H1 (cell line): Measurements from ENCODE around the gene PPA2. TPM values are rescaled to one million over a fixed set of nuclear protein-coding genes. Genes with fewer than 3 reads are reported as not detected.

Experiments used
- CTCF ChIA-PET: fragments of 300-600 bp; sonication (Branson Sonifier 250); formaldehyde crosslinking; loops from one replicate; lab custom pipeline; 2021; ENCODE audit not compliant: partially characterized antibody; lab: Charles Lee
- POLR2A ChIA-PET: fragments of 300-600 bp; sonication (Branson Sonifier 250); formaldehyde crosslinking; loops from one replicate; lab custom pipeline; 2021; ENCODE audit warnings: inconsistent platforms; ENCODE audit not compliant: partially characterized antibody; lab: Charles Lee
- DNase-seq, 2 experiments: peaks; one replicate each; pipeline versions ENCODE4 v3.0.0 to v3.0.0-alpha.2; 2010 to 2022; ENCODE audit warnings: low spot score in 2 of 2, low read depth in 1 of 2, mixed read lengths in 1 of 2
- FAIRE-seq: peaks from 2 replicates; lab custom pipeline; 2011; peaks lifted over from hg19 to GRCh38; lab: Jason Lieb, UNC
- H2AFZ ChIP-seq: 2 replicates; pipeline ENCODE4 v1.8.1; 2012; ENCODE audit warnings: low read length, inconsistent platforms
- H2AK5ac ChIP-seq: 2 replicates; pipeline ENCODE4 v1.6.1; 2013; ENCODE audit warnings: low read depth, low read length
- H2BK120ac ChIP-seq: replicated peaks from 2 replicates; pipeline ENCODE3; 2013; ENCODE audit warnings: low read depth, low read length, inconsistent platforms
- H2BK12ac ChIP-seq: 2 replicates; pipeline ENCODE4 v1.6.1; 2013; ENCODE audit warnings: low read depth, low read length
- H2BK15ac ChIP-seq: 2 replicates; pipeline ENCODE4 v1.6.1; 2013; ENCODE audit warnings: low read length
- H2BK20ac ChIP-seq: 2 replicates; pipeline ENCODE4 v1.6.1; 2013; ENCODE audit warnings: low read length
- H2BK5ac ChIP-seq: 2 replicates; pipeline ENCODE4 v1.6.1; 2013; ENCODE audit warnings: low read depth, low read length
- H3K14ac ChIP-seq: 2 replicates; pipeline ENCODE4 v1.6.1; 2013; ENCODE audit warnings: inconsistent platforms; ENCODE audit not compliant: insufficient read length
- H3K18ac ChIP-seq: 2 replicates; pipeline ENCODE4 v1.6.1; 2013; ENCODE audit warnings: low read length; ENCODE audit errors: extremely low read depth
- H3K23ac ChIP-seq: 2 replicates; pipeline ENCODE4 v1.6.1; 2013; ENCODE audit warnings: inconsistent platforms; ENCODE audit not compliant: insufficient read length
- H3K23me2 ChIP-seq: 2 replicates; pipeline ENCODE4 v1.6.1; 2013; ENCODE audit warnings: low read depth, low read length
- H3K27ac ChIP-seq: 2 replicates; pipeline ENCODE4 v1.6.1; 2011; ENCODE audit warnings: low read depth, low read length, inconsistent platforms
- H3K27me3 ChIP-seq, 4 experiments: replicated peaks in 1 of 4; 1 replicate in 1 of 4; 2 replicates in 3 of 4; pipeline versions ENCODE4 v1.6.1 to v1.8.1; 2011 to 2013; ENCODE audit warnings: low read length in 3 of 4, mild to moderate bottlenecking in 3 of 4, inconsistent platforms in 2 of 4, mixed read lengths in 2 of 4, moderate library complexity in 1 of 4; ENCODE audit not compliant: control insufficient read depth in 3 of 4, insufficient read depth in 3 of 4; ENCODE audit errors: extremely low read depth in 1 of 4
- H3K36me3 ChIP-seq, 4 experiments: 2 replicates each; pipeline versions ENCODE4 v1.6.1 to v1.8.1; 2011 to 2013; ENCODE audit warnings: mild to moderate bottlenecking in 4 of 4, low read length in 3 of 4, moderate library complexity in 2 of 4, control low read depth in 1 of 4, inconsistent platforms in 1 of 4; ENCODE audit not compliant: insufficient read depth in 4 of 4, control insufficient read depth in 2 of 4
- H3K4ac ChIP-seq: replicated peaks from 2 replicates; pipeline ENCODE3; 2013; ENCODE audit warnings: low read length, low read depth, mixed read lengths, inconsistent platforms; ENCODE audit not compliant: insufficient read length
- H3K4me1 ChIP-seq, 4 experiments: replicated peaks in 1 of 4; 1 replicate in 1 of 4; 2 replicates in 3 of 4; pipeline versions ENCODE4 v1.6.1 to v1.8.1; 2011 to 2013; ENCODE audit warnings: low read length in 3 of 4, inconsistent platforms in 2 of 4, mixed read lengths in 1 of 4; ENCODE audit not compliant: insufficient read depth in 4 of 4, control insufficient read depth in 3 of 4
- H3K4me2 ChIP-seq, 2 experiments: 2 replicates each; pipeline versions ENCODE4 v1.6.1 to v1.8.1; 2011 to 2013; ENCODE audit warnings: low read depth in 2 of 2, low read length in 2 of 2, control low read depth in 1 of 2, inconsistent platforms in 1 of 2, mild to moderate bottlenecking in 1 of 2; ENCODE audit not compliant: insufficient read depth in 1 of 2
- H3K4me3 ChIP-seq, 4 experiments: fragments of 200-600, 300-600 bp in 1 of 4; sonication (generic), shearing (Covaris generic), sonication (Bioruptor Twin) in 1 of 4; 2 replicates each; pipeline versions ENCODE4 v1.5.1 to v1.8.1; 2011 to 2016; ENCODE audit warnings: low read length in 4 of 4, low read depth in 3 of 4, control low read depth in 2 of 4, inconsistent platforms in 2 of 4, mild to moderate bottlenecking in 2 of 4, mixed read lengths in 1 of 4, moderate library complexity in 1 of 4; ENCODE audit not compliant: insufficient read depth in 2 of 4; ENCODE audit errors: extremely low read depth in 1 of 4
- H3K56ac ChIP-seq: replicated peaks from 2 replicates; pipeline ENCODE3; 2013; ENCODE audit warnings: low read depth, mild to moderate bottlenecking, mixed read lengths, low read length, inconsistent platforms; ENCODE audit not compliant: insufficient read length
- H3K79me1 ChIP-seq: 2 replicates; pipeline ENCODE4 v1.6.1; 2013; ENCODE audit warnings: low read depth, low read length, control low read depth
- H3K79me2 ChIP-seq, 2 experiments: 2 replicates each; pipeline versions ENCODE4 v1.6.1 to v1.8.1; 2012 to 2013; ENCODE audit warnings: low read length in 2 of 2, mild to moderate bottlenecking in 2 of 2, inconsistent platforms in 1 of 2; ENCODE audit not compliant: insufficient read depth in 2 of 2, control insufficient read depth in 1 of 2
- H3K9ac ChIP-seq, 4 experiments: replicated peaks in 1 of 4; 1 replicate in 1 of 4; 2 replicates in 3 of 4; pipeline versions ENCODE4 v1.6.1 to v1.8.1; 2011 to 2013; ENCODE audit warnings: low read depth in 3 of 4, low read length in 3 of 4, control low read depth in 2 of 4, mild to moderate bottlenecking in 2 of 4, moderate library complexity in 2 of 4, inconsistent platforms in 1 of 4; ENCODE audit errors: extremely low read depth in 1 of 4
- H3K9me3 ChIP-seq, 2 experiments: 2 replicates each; pipeline versions ENCODE4 v1.6.1 to v1.8.1; 2012 to 2013; ENCODE audit warnings: mild to moderate bottlenecking in 2 of 2, moderate library complexity in 2 of 2, control low read depth in 1 of 2, inconsistent platforms in 1 of 2, low read depth in 1 of 2, low read length in 1 of 2, mixed read lengths in 1 of 2; ENCODE audit not compliant: insufficient read depth in 2 of 2
- H4K20me1 ChIP-seq, 2 experiments: replicated peaks in 1 of 2; 2 replicates each; pipeline versions ENCODE3 to v1.8.1; 2011 to 2013; ENCODE audit warnings: inconsistent platforms in 2 of 2, low read length in 2 of 2, mild to moderate bottlenecking in 1 of 2; ENCODE audit not compliant: insufficient read depth in 2 of 2, control insufficient read depth in 1 of 2
- H4K5ac ChIP-seq: 2 replicates; pipeline ENCODE4 v1.6.1; 2013; ENCODE audit warnings: low read length, low read depth, mixed read lengths, inconsistent platforms; ENCODE audit not compliant: insufficient read length
- H4K8ac ChIP-seq: 2 replicates; pipeline ENCODE4 v1.8.0; 2013; ENCODE audit warnings: mild to moderate bottlenecking, moderate library complexity, low read length, inconsistent platforms; ENCODE audit not compliant: insufficient read depth; ENCODE audit errors: extremely low read depth
- H4K91ac ChIP-seq: replicated peaks from 2 replicates; pipeline ENCODE3; 2013; ENCODE audit warnings: low read length, mixed read lengths, inconsistent platforms; ENCODE audit not compliant: insufficient read length
- CBX8 ChIP-seq: fragments of 300-800, 300-1000 bp; sonication (generic); IDR thresholded peaks from 2 replicates; pipeline ENCODE4 v1.7.1; 2016; ENCODE audit warnings: low read depth, low read length, borderline replicate concordance
- CTCF ChIP-seq, 3 experiments: IDR thresholded peaks; 1 replicate in 2 of 3; 2 replicates in 1 of 3; pipeline versions ENCODE4 v1.5.1 to v1.6.1; 2011; ENCODE audit warnings: low read length in 3 of 3, mild to moderate bottlenecking in 3 of 3, inconsistent platforms in 2 of 3, low read depth in 1 of 3, moderate library complexity in 1 of 3; ENCODE audit not compliant: insufficient read depth in 1 of 3; ENCODE audit errors: control extremely low read depth in 1 of 3
- E2F6 ChIP-seq: IDR thresholded peaks from 2 replicates; pipeline ENCODE4 v1.6.1; 2012; ENCODE audit warnings: inconsistent platforms
- JUND ChIP-seq: IDR thresholded peaks from 2 replicates; pipeline ENCODE4 v1.6.1; 2011; ENCODE audit warnings: mild to moderate bottlenecking, improper control_type of control experiment, low read length
- POU5F1 ChIP-seq: IDR thresholded peaks from 2 replicates; pipeline ENCODE4 v1.6.1; 2011; ENCODE audit warnings: low read depth, mild to moderate bottlenecking, low read length, moderate library complexity
- RAD21 ChIP-seq, 2 experiments: IDR thresholded peaks in 1 of 2; conservative IDR thresholded peaks in 1 of 2; 2 replicates each; pipeline ENCODE4 v1.6.1; 2011; ENCODE audit warnings: low read depth in 2 of 2, low read length in 2 of 2, improper control_type of control experiment in 1 of 2, inconsistent platforms in 1 of 2, mild to moderate bottlenecking in 1 of 2, moderate library complexity in 1 of 2
- RXRA ChIP-seq: IDR thresholded peaks from 2 replicates; pipeline ENCODE4 v1.6.1; 2011; ENCODE audit warnings: low read depth, mild to moderate bottlenecking, low read length, moderate library complexity; ENCODE audit not compliant: insufficient read depth
- SIN3A ChIP-seq, 2 experiments: IDR thresholded peaks in 1 of 2; conservative IDR thresholded peaks in 1 of 2; 2 replicates each; pipeline ENCODE4 v1.6.1; 2011 to 2012; ENCODE audit warnings: low read length in 2 of 2, improper control_type of control experiment in 1 of 2, low read depth in 1 of 2, mild to moderate bottlenecking in 1 of 2
- WGBS, 2 experiments: shearing (Covaris generic) in 1 of 2; methylation state at CpG; one replicate each; pipeline versions ENCODE4 v1.1.6 to v1.1.7; 2013 to 2015; ENCODE audit warnings: low lambda C conversion rate in 2 of 2, mixed read lengths in 2 of 2, inconsistent platforms in 1 of 2, low coverage in 1 of 2, missing lambda C conversion rate in 1 of 2; ENCODE audit not compliant: insufficient replicate concordance in 2 of 2, insufficient coverage in 1 of 2, insufficient read length in 1 of 2; ENCODE audit errors: extremely low coverage in 1 of 2, missing lambda C conversion rate in 1 of 2; 5-methylcytosine and 5-hydroxymethylcytosine counted together
- polyA plus RNA-seq, 7 experiments: library from polyadenylated mRNA; depleted of rRNA in 3 of 7; stranded (reverse) in 5 of 7; unstranded in 2 of 7; fragments of >200 nt in 5 of 7; fragments of 200-250 nt in 2 of 7; gene quantifications; 1 replicate in 5 of 7; 2 replicates in 1 of 7; 4 replicates in 1 of 7; pipeline versions ENCODE4 v1.2.1 to v1.2.3, GENCODE V29; 2011 to 2013; ENCODE audit warnings: missing spikeins in 2 of 7, mixed read lengths in 2 of 7
- total RNA-seq: library from RNA; stranded (reverse); fragmentation: NEBNext Ultra II Directional; extraction: Animal tissue kit (Norgen Biotek cat#: 25700); gene quantifications from 2 replicates; pipeline ENCODE4 v1.2.1, GENCODE V29; 2021

The PPA2 gene
- total and polyA plus RNA-seq, 2 of the 8 experiments (the other 6 are each of a cell fraction or from before 2014, with no cell fraction given), result 24.9 to 62.7 TPM

GRCh38 chr4:105496899-105497298 is 23.0 kb upstream of the PPA2 start:
- no peaks in the 10 kb centered on the region for H3K27me3 ChIP-seq
- ChIA-PET CTCF (interaction anchor here (0.6 to 2.2 kb wide), 17 partner anchors 9 to 574 kb away, joined by 3 to 12 read pairs (median 4); partner anchors contain the start of gene PPA2), POLR2A (no interaction called here)
- no peak overlapping the region for H2BK12ac ChIP-seq
- no peak overlapping the region for H3K23ac ChIP-seq
- no peaks in the 10 kb centered on the region for H3K79me2 ChIP-seq
- H3K56ac ChIP-seq, result no peak overlapping the region
- no peak overlapping the region for H2AFZ ChIP-seq
- no peak overlapping the region for H4K5ac ChIP-seq
- H3K79me1 ChIP-seq, result no peaks in the 10 kb centered on the region
- no peak overlapping the region for H2BK20ac ChIP-seq
- H3K23me2 ChIP-seq, result no peaks in the 10 kb centered on the region; the same call in 1 of the 2 replicates
- no peak for FAIRE-seq
- no peak overlapping the region for H3K4me2 ChIP-seq
- H3K9me3 ChIP-seq, result peaks cover 0 to 7% of the 10 kb centered on the region in 2 experiments; a peak in 1 of 4 replicates
- 45% methylated on average over 2 of the region's 2 CpGs; no CpG with 5 or more reads in 1 of the 2 experiments for WGBS, 2 experiments
- H3K4me3 ChIP-seq, result no peak overlapping the region
- H2BK120ac ChIP-seq, result no peak overlapping the region
- H3K4ac ChIP-seq, result no peak overlapping the region
- no peak overlapping the region for H3K9ac ChIP-seq
- H4K91ac ChIP-seq, result no peak overlapping the region
- H3K27ac ChIP-seq, result no peak overlapping the region
- H3K36me3 ChIP-seq, result no peaks in the 10 kb centered on the region
- DNase-seq, result no peak
- no peak overlapping the region for H3K14ac ChIP-seq
- H3K18ac ChIP-seq, result no peak overlapping the region
- no peaks in the 10 kb centered on the region for H4K20me1 ChIP-seq
- TF ChIP-seq JUND, result no peak
- peak; percentile 30 to 39 (median 37); a peak in 3 of 4 replicates for TF ChIP-seq CTCF (IDR thresholded peaks at IDR 0.05; ENCODE audit: control extremely low read depth in 1 of 3, insufficient read depth in 1 of 3, low read depth in 1 of 3, low read length in 3 of 3)
- TF ChIP-seq RAD21 (IDR thresholded peaks at IDR 0.05 in 1 of 2, conservative IDR thresholded peaks at IDR 0.05 in 1 of 2; ENCODE audit: low read depth in 2 of 2, low read length in 2 of 2), result peak; percentile 57 to 63
- no peak for TF ChIP-seq E2F6
- no peak for TF ChIP-seq POU5F1
- no peak for TF ChIP-seq CBX8
- TF ChIP-seq SIN3A (conservative IDR thresholded peaks at IDR 0.05 in 1 of 2, IDR thresholded peaks at IDR 0.05 in 1 of 2; ENCODE audit: low read depth in 1 of 2, low read length in 2 of 2), result no peak
- no peak for TF ChIP-seq RXRA
- H4K8ac ChIP-seq, result no peak overlapping the region
- H2AK5ac ChIP-seq, result no peak overlapping the region
- no peak overlapping the region for H2BK15ac ChIP-seq
- H3K4me1 ChIP-seq, result no peaks in the 10 kb centered on the region
- no peak overlapping the region for H2BK5ac ChIP-seq
